H1 (cell line): Measurements from ENCODE around the gene EEF1AKMT2. TPM values are rescaled to one million over a fixed set of nuclear protein-coding genes. Genes with fewer than 3 reads are reported as not detected.

ENCODE experiments used
- BACH1 ChIP-seq: IDR thresholded peaks from 2 replicates; pipeline ENCODE4 v1.6.1; 2012; ENCODE audit warnings: low read length, improper control_type of control experiment
- CEBPB ChIP-seq: IDR thresholded peaks from 2 replicates; pipeline ENCODE4 v1.6.1; 2012; ENCODE audit warnings: low read depth, low read length
- EP300 ChIP-seq, 2 experiments: IDR thresholded peaks; 1 replicate in 1 of 2; 2 replicates in 1 of 2; pipeline ENCODE4 v1.6.1; 2011 to 2012; ENCODE audit warnings: low read depth in 2 of 2, low read length in 2 of 2, mild to moderate bottlenecking in 2 of 2, borderline replicate concordance in 1 of 2, inconsistent platforms in 1 of 2, moderate library complexity in 1 of 2
- EZH2 ChIP-seq: fragments of 200-600 bp; sonication (generic); IDR thresholded peaks from 2 replicates; pipeline ENCODE4 v1.7.1; 2012; ENCODE audit warnings: low read depth, mild to moderate bottlenecking, moderate library complexity, low read length, inconsistent platforms; ENCODE audit not compliant: severe bottlenecking
- HDAC6 ChIP-seq: IDR thresholded peaks from one replicate; pipeline ENCODE4 v1.7.1; 2012; ENCODE audit warnings: low read depth, mild to moderate bottlenecking, inconsistent platforms, low read length, moderate library complexity
- JUND ChIP-seq: IDR thresholded peaks from 2 replicates; pipeline ENCODE4 v1.6.1; 2011; ENCODE audit warnings: mild to moderate bottlenecking, improper control_type of control experiment, low read length
- MAFK ChIP-seq: IDR thresholded peaks from 2 replicates; pipeline ENCODE4 v1.6.1; 2012; ENCODE audit warnings: low read depth, mild to moderate bottlenecking, improper control_type of control experiment, low read length
- NANOG ChIP-seq: IDR thresholded peaks from 2 replicates; pipeline ENCODE4 v1.6.1; 2011; ENCODE audit warnings: low read length, low read depth, mild to moderate bottlenecking, inconsistent platforms; ENCODE audit not compliant: insufficient read depth, poor library complexity, severe bottlenecking
- POLR2A ChIP-seq, 2 experiments: IDR thresholded peaks; 1 replicate in 1 of 2; 2 replicates in 1 of 2; pipeline ENCODE4 v1.6.1; 2011; ENCODE audit warnings: low read depth in 2 of 2, low read length in 2 of 2, mild to moderate bottlenecking in 2 of 2; ENCODE audit errors: control extremely low read depth in 1 of 2
- RBBP5 ChIP-seq: IDR thresholded peaks from 2 replicates; pipeline ENCODE4 v1.7.1; 2012; ENCODE audit warnings: low read depth, mild to moderate bottlenecking, inconsistent platforms, low read length, moderate library complexity, borderline replicate concordance
- RFX5 ChIP-seq: IDR thresholded peaks from 2 replicates; pipeline ENCODE4 v1.6.1; 2011; ENCODE audit warnings: low read depth, low read length, improper control_type of control experiment, borderline replicate concordance
- RNF2 ChIP-seq: fragments of 200-900, 300-1000 bp; sonication (generic); IDR thresholded peaks from 2 replicates; pipeline ENCODE4 v1.7.1; 2016; ENCODE audit warnings: borderline replicate concordance, low read depth, mild to moderate bottlenecking, antibody characterized with exemption, low read length; ENCODE audit not compliant: poor library complexity, severe bottlenecking; ENCODE audit errors: missing control alignments
- SP1 ChIP-seq: IDR thresholded peaks from 2 replicates; pipeline ENCODE4 v1.6.1; 2011; ENCODE audit warnings: low read depth, low read length
- SP4 ChIP-seq: IDR thresholded peaks from 2 replicates; pipeline ENCODE4 v1.6.1; 2012; ENCODE audit warnings: low read length, inconsistent platforms
- TBP ChIP-seq: IDR thresholded peaks from 2 replicates; pipeline ENCODE4 v1.6.1; 2011; ENCODE audit warnings: low read depth, low read length, improper control_type of control experiment
- TCF12 ChIP-seq: IDR thresholded peaks from 2 replicates; pipeline ENCODE4 v1.6.1; 2011; ENCODE audit warnings: low read depth, mild to moderate bottlenecking, low read length
- polyA plus RNA-seq, 7 experiments: library from polyadenylated mRNA; depleted of rRNA in 3 of 7; stranded (reverse) in 5 of 7; unstranded in 2 of 7; fragments of >200 nt in 5 of 7; fragments of 200-250 nt in 2 of 7; gene quantifications; 1 replicate in 5 of 7; 2 replicates in 1 of 7; 4 replicates in 1 of 7; pipeline versions ENCODE4 v1.2.1 to v1.2.3, GENCODE V29; 2011 to 2013; ENCODE audit warnings: missing spikeins in 2 of 7, mixed read lengths in 2 of 7
- total RNA-seq: library from RNA; stranded (reverse); fragmentation: NEBNext Ultra II Directional; extraction: Animal tissue kit (Norgen Biotek cat#: 25700); gene quantifications from 2 replicates; pipeline ENCODE4 v1.2.1, GENCODE V29; 2021
- TF ChIP-seq, protein P1 (sequence below): IDR thresholded peaks from 2 replicates; pipeline ENCODE4 v1.6.1; 2012; ENCODE audit warnings: inconsistent platforms
- TF ChIP-seq, protein P2 (sequence below): IDR thresholded peaks from 2 replicates; pipeline ENCODE4 v1.6.1; 2012; ENCODE audit warnings: low read length, inconsistent platforms

EEF1AKMT2 gene
- total and polyA plus RNA-seq, 2 of the 8 experiments (the other 6 are each of a cell fraction or from before 2014, with no cell fraction given), result 9.8 to 26.8 TPM

GRCh38 chr10:124791547-124792348 lies at the start of gene EEF1AKMT2 (continued):
- TF ChIP-seq EP300 (IDR thresholded peaks at IDR 0.05; ENCODE audit: borderline replicate concordance in 1 of 2, low read depth in 2 of 2, low read length in 2 of 2) (no peak; a peak in 1 of 3 replicates), JUND (0 out of 2 replicates have a peak, but pooled peaks have one; percentile 2), EZH2 (peak; percentile 32), NANOG (no peak), CEBPB (no peak), SP4 (no peak), POLR2A (IDR thresholded peaks at IDR 0.05; ENCODE audit: control extremely low read depth in 1 of 2, low read depth in 2 of 2, low read length in 2 of 2) (peak; percentile 88 to 94), RNF2 (no peak), SP1 (no peak), TBP (peak; percentile 88), TCF12 (no peak), RFX5 (no peak), RBBP5 (peak; percentile 90; the same call in 1 of the 2 replicates), BACH1 (no peak), MAFK (no peak), HDAC6 (no peak)
- TF ChIP-seq, protein P1, sequence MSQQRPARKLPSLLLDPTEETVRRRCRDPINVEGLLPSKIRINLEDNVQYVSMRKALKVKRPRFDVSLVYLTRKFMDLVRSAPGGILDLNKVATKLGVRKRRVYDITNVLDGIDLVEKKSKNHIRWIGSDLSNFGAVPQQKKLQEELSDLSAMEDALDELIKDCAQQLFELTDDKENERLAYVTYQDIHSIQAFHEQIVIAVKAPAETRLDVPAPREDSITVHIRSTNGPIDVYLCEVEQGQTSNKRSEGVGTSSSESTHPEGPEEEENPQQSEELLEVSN, result no peak
- TF ChIP-seq, protein P2, sequence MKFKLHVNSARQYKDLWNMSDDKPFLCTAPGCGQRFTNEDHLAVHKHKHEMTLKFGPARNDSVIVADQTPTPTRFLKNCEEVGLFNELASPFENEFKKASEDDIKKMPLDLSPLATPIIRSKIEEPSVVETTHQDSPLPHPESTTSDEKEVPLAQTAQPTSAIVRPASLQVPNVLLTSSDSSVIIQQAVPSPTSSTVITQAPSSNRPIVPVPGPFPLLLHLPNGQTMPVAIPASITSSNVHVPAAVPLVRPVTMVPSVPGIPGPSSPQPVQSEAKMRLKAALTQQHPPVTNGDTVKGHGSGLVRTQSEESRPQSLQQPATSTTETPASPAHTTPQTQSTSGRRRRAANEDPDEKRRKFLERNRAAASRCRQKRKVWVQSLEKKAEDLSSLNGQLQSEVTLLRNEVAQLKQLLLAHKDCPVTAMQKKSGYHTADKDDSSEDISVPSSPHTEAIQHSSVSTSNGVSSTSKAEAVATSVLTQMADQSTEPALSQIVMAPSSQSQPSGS, result no peak
